Glutamatergic neuron (in vitro differentiated cells): Measurements from ENCODE around the gene GATA2. TPM values are rescaled to one million over a fixed set of nuclear protein-coding genes. Genes with fewer than 3 reads are reported as not detected.

Experiments
- DNase-seq: peaks from one replicate; pipeline ENCODE4 v3.0.0; 2022
- H3K27ac Mint-ChIP-seq: one replicate; pipeline ENCODE4 v1.8.0; 2020; ENCODE audit warnings: mild to moderate bottlenecking, mixed read lengths, inconsistent platforms; ENCODE audit not compliant: unreplicated experiment
- H3K27me3 Mint-ChIP-seq: one replicate; pipeline ENCODE4 v1.8.0; 2020; ENCODE audit warnings: mild to moderate bottlenecking, moderate library complexity, mixed read lengths, inconsistent platforms; ENCODE audit not compliant: unreplicated experiment
- H3K36me3 Mint-ChIP-seq: one replicate; pipeline ENCODE4 v1.8.0; 2020; ENCODE audit warnings: mild to moderate bottlenecking, mixed read lengths, inconsistent platforms; ENCODE audit not compliant: unreplicated experiment
- H3K4me1 Mint-ChIP-seq: one replicate; pipeline ENCODE4 v1.8.0; 2020; ENCODE audit warnings: mild to moderate bottlenecking, low read depth, mixed read lengths, inconsistent platforms; ENCODE audit not compliant: unreplicated experiment
- H3K4me3 Mint-ChIP-seq: one replicate; pipeline ENCODE4 v1.8.0; 2020; ENCODE audit warnings: mild to moderate bottlenecking, mixed read lengths, inconsistent platforms; ENCODE audit not compliant: unreplicated experiment
- H3K9me3 Mint-ChIP-seq: one replicate; pipeline ENCODE4 v1.8.0; 2020; ENCODE audit warnings: mild to moderate bottlenecking, moderate library complexity, mixed read lengths, inconsistent platforms; ENCODE audit not compliant: unreplicated experiment
- CTCF ChIP-seq: fragments of 200-600 bp; sonication (generic); IDR thresholded peaks from one replicate; pipeline ENCODE4 v1.5.0; 2021; ENCODE audit not compliant: partially characterized antibody, unreplicated experiment
- total RNA-seq: library from RNA; stranded (reverse); fragmentation: NEBNext Ultra II Directional; extraction: Animal tissue kit (Norgen Biotek cat#: 25700); gene quantifications from one replicate; pipeline ENCODE4 v1.2.1, GENCODE V29; 2021; ENCODE audit not compliant: unreplicated experiment

GATA2 gene
- total RNA-seq, 1 donor from 2014 or later: 3.6 TPM

GRCh38 chr3:128472449-128473179 lies 20.4 kb downstream of the GATA2 start:
- Mint-ChIP-seq H3K27me3 (peaks cover 16% of the 10 kb centered on the region), H3K9me3 (peaks cover 5% of the 10 kb centered on the region), H3K36me3 (peaks cover under 1% of the 10 kb centered on the region), H3K4me1 (peaks cover 43% of the 10 kb centered on the region), H3K4me3 (peak overlapping the region; percentile 72), H3K27ac (no peak overlapping the region)
- no peak for TF ChIP-seq CTCF
- DNase-seq: no peak

GRCh38 chr3:128471720-128472119 lies 21.3 kb downstream of the GATA2 start:
- no peak for DNase-seq
- no peak overlapping the region for H3K4me3 Mint-ChIP-seq
- no peak for TF ChIP-seq CTCF
- peaks cover 46% of the 10 kb centered on the region for H3K4me1 Mint-ChIP-seq
- no peaks in the 10 kb centered on the region for H3K36me3 Mint-ChIP-seq
- H3K9me3 Mint-ChIP-seq: peaks cover 11% of the 10 kb centered on the region
- H3K27ac Mint-ChIP-seq: peak overlapping the region; percentile 11
- peaks cover 16% of the 10 kb centered on the region for H3K27me3 Mint-ChIP-seq

GRCh38 chr3:128471110-128471509 lies 21.9 kb downstream of the GATA2 start:
- H3K4me3 Mint-ChIP-seq: no peak overlapping the region
- H3K4me1 Mint-ChIP-seq: peaks cover 48% of the 10 kb centered on the region
- no peak for DNase-seq
- peaks cover 18% of the 10 kb centered on the region for H3K27me3 Mint-ChIP-seq
- H3K27ac Mint-ChIP-seq: no peak overlapping the region
- H3K36me3 Mint-ChIP-seq: no peaks in the 10 kb centered on the region
- H3K9me3 Mint-ChIP-seq: peaks cover 11% of the 10 kb centered on the region
- TF ChIP-seq CTCF: no peak

- H3K36me3 Mint-ChIP-seq: peaks cover 5% of the 10 kb centered on the region
- peak overlapping the region; percentile 28 for H3K27ac Mint-ChIP-seq
- peaks cover 26% of the 10 kb centered on the region for H3K27me3 Mint-ChIP-seq
- no peak for TF ChIP-seq CTCF
- no peak overlapping the region for H3K4me3 Mint-ChIP-seq
- H3K9me3 Mint-ChIP-seq: peaks cover 14% of the 10 kb centered on the region
- peaks cover 54% of the 10 kb centered on the region for H3K4me1 Mint-ChIP-seq
- no peak for DNase-seq
Measured at GRCh38 chr3:128470134-128470899, 22.7 kb downstream of the GATA2 start.

- DNase-seq: no peak
- Mint-ChIP-seq H3K27me3 (peaks cover 29% of the 10 kb centered on the region), H3K36me3 (peaks cover 6% of the 10 kb centered on the region), H3K27ac (no peak overlapping the region), H3K4me3 (no peak overlapping the region), H3K4me1 (peaks cover 51% of the 10 kb centered on the region), H3K9me3 (peaks cover 14% of the 10 kb centered on the region)
- no peak for TF ChIP-seq CTCF
Measured at GRCh38 chr3:128469556-128469955, 23.4 kb downstream of the GATA2 start.
